Measurements from ENCODE around the gene CCDC13.

DNA sequence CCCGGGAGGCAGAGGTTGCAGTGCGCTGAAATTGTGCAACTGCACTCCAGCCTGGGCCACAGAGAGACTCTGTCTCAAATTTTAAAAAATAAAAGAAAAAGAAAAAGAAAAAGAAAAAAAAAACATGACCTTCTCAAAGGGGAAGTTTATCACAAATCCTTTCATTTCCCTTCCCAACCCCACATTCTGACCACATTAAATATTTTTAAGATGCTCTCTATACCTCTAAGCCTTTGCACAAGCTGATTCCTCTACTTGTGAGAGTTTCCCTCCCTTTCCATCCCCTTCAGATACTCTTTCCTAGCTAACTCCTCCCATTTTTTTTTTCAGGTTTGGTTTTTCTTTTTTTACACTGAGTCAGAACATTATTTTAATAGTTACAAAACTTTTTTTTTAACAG, 27.2 kb upstream of the CCDC13 start:
- TF ChIP-seq ZNF274 (IDR thresholded peaks at IDR 0.05; ENCODE audit: low read depth, low read length), result no peak
- TF ChIP-seq, protein P1, sequence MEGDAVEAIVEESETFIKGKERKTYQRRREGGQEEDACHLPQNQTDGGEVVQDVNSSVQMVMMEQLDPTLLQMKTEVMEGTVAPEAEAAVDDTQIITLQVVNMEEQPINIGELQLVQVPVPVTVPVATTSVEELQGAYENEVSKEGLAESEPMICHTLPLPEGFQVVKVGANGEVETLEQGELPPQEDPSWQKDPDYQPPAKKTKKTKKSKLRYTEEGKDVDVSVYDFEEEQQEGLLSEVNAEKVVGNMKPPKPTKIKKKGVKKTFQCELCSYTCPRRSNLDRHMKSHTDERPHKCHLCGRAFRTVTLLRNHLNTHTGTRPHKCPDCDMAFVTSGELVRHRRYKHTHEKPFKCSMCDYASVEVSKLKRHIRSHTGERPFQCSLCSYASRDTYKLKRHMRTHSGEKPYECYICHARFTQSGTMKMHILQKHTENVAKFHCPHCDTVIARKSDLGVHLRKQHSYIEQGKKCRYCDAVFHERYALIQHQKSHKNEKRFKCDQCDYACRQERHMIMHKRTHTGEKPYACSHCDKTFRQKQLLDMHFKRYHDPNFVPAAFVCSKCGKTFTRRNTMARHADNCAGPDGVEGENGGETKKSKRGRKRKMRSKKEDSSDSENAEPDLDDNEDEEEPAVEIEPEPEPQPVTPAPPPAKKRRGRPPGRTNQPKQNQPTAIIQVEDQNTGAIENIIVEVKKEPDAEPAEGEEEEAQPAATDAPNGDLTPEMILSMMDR (IDR thresholded peaks at IDR 0.05 in 2 of 3, conservative IDR thresholded peaks at IDR 0.05 in 1 of 3; ENCODE audit: borderline replicate concordance in 1 of 3, insufficient read depth in 1 of 3, low read depth in 2 of 3, low read length in 2 of 3), result no peak
- no peak for TF ChIP-seq POLR2AphosphoS5 (IDR thresholded peaks at IDR 0.05; ENCODE audit: low read depth, low read length)
- TF ChIP-seq EZH2 (IDR thresholded peaks at IDR 0.05), result no peak
- TF ChIP-seq, protein P2, sequence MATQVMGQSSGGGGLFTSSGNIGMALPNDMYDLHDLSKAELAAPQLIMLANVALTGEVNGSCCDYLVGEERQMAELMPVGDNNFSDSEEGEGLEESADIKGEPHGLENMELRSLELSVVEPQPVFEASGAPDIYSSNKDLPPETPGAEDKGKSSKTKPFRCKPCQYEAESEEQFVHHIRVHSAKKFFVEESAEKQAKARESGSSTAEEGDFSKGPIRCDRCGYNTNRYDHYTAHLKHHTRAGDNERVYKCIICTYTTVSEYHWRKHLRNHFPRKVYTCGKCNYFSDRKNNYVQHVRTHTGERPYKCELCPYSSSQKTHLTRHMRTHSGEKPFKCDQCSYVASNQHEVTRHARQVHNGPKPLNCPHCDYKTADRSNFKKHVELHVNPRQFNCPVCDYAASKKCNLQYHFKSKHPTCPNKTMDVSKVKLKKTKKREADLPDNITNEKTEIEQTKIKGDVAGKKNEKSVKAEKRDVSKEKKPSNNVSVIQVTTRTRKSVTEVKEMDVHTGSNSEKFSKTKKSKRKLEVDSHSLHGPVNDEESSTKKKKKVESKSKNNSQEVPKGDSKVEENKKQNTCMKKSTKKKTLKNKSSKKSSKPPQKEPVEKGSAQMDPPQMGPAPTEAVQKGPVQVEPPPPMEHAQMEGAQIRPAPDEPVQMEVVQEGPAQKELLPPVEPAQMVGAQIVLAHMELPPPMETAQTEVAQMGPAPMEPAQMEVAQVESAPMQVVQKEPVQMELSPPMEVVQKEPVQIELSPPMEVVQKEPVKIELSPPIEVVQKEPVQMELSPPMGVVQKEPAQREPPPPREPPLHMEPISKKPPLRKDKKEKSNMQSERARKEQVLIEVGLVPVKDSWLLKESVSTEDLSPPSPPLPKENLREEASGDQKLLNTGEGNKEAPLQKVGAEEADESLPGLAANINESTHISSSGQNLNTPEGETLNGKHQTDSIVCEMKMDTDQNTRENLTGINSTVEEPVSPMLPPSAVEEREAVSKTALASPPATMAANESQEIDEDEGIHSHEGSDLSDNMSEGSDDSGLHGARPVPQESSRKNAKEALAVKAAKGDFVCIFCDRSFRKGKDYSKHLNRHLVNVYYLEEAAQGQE (IDR thresholded peaks at IDR 0.05; ENCODE audit: low read depth), result no peak
- no peak for TF ChIP-seq FOSL1 (IDR thresholded peaks at IDR 0.05; ENCODE audit: low read depth)
- TF ChIP-seq, protein P3, sequence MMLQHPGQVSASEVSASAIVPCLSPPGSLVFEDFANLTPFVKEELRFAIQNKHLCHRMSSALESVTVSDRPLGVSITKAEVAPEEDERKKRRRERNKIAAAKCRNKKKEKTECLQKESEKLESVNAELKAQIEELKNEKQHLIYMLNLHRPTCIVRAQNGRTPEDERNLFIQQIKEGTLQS (IDR thresholded peaks at IDR 0.05), result no peak
- TF ChIP-seq JUND (IDR thresholded peaks at IDR 0.05), result no peak
- no peak for TF ChIP-seq POLR2A (IDR thresholded peaks at IDR 0.05; ENCODE audit: borderline replicate concordance, extremely low read depth, insufficient read depth, insufficient read length)
- no peak for TF ChIP-seq EZH2phosphoT487 (IDR thresholded peaks at IDR 0.05; ENCODE audit: borderline replicate concordance)

Measured in HCT116 (cell line).